H7 (cell line): ENCODE results near the gene TSPO. TPM values are rescaled to one million over a fixed set of nuclear protein-coding genes. Genes with fewer than 3 reads are reported as not detected.

ENCODE experiments used
- DNase-seq: peaks from one replicate; pipeline ENCODE4 v3.0.0; 2012
- H3K27me3 ChIP-seq: 2 replicates; pipeline ENCODE4 v1.6.0; 2011; ENCODE audit warnings: mild to moderate bottlenecking, low read length; ENCODE audit not compliant: control insufficient read depth, insufficient read depth
- H3K36me3 ChIP-seq: replicated peaks from 2 replicates; pipeline ENCODE4 v1.5.1; 2011; ENCODE audit warnings: low read length; ENCODE audit not compliant: control insufficient read depth, insufficient read depth
- H3K4me3 ChIP-seq: 2 replicates; pipeline ENCODE4 v1.5.1; 2011; ENCODE audit warnings: low read depth, mild to moderate bottlenecking, control low read depth, low read length, moderate library complexity; ENCODE audit not compliant: insufficient read depth
- total RNA-seq: library from RNA; depleted of rRNA; stranded (reverse); fragments of >200 nt; shearing (Covaris generic); gene quantifications from 2 replicates; pipeline ENCODE4 v1.2.3, GENCODE V29; 2014

TSPO gene
- total RNA-seq, 1 experiment from 2014 or later, result 39.4 TPM

GRCh38 chr22:43126501-43127165 lies 24.7 kb upstream of the TSPO start:
- H3K36me3 ChIP-seq, result no peaks in the 10 kb centered on the region
- H3K27me3 ChIP-seq, result no peaks in the 10 kb centered on the region
- peak; percentile 79 for DNase-seq
- H3K4me3 ChIP-seq, result no peak overlapping the region

GRCh38 chr22:43127166-43127908 lies 24.0 kb upstream of the TSPO start:
- peak; percentile 60 for DNase-seq
- Histone ChIP-seq H3K4me3 (no peak overlapping the region), H3K27me3 (no peaks in the 10 kb centered on the region), H3K36me3 (no peaks in the 10 kb centered on the region)

- Histone ChIP-seq H3K27me3 (no peaks in the 10 kb centered on the region), H3K36me3 (no peaks in the 10 kb centered on the region; the same call in 1 of the 2 replicates), H3K4me3 (no peak overlapping the region)
- no peak for DNase-seq
These were observed 23.2 kb upstream of the TSPO start for GRCh38 chr22:43128116-43128515.

- Histone ChIP-seq H3K27me3 (no peaks in the 10 kb centered on the region), H3K36me3 (peaks cover 1% of the 10 kb centered on the region), H3K4me3 (no peak overlapping the region)
- DNase-seq, result peak; percentile 91
These were observed 22.4 kb upstream of the TSPO start for GRCh38 chr22:43128928-43129424.

- H3K4me3 ChIP-seq, result no peak overlapping the region
- peaks cover 7% of the 10 kb centered on the region for H3K36me3 ChIP-seq
These were observed 21.6 kb upstream of the TSPO start for GRCh38 chr22:43129426-43130425.

GRCh38 chr22:43131773-43132501 lies 19.4 kb upstream of the TSPO start:
- H3K27me3 ChIP-seq, result no peaks in the 10 kb centered on the region
- H3K36me3 ChIP-seq, result peaks cover 11% of the 10 kb centered on the region
- DNase-seq, result peak; percentile 39
- no peak overlapping the region for H3K4me3 ChIP-seq

More at GRCh38 chr22:43129426-43130425, 21.6 kb upstream of the TSPO start:
- peak; percentile 70 for DNase-seq
- H3K27me3 ChIP-seq, result no peaks in the 10 kb centered on the region

GRCh38 chr22:43133401-43133800 lies 18.0 kb upstream of the TSPO start:
- H3K36me3 ChIP-seq, result peaks cover 19% of the 10 kb centered on the region

GRCh38 chr22:43134553-43134952 lies 16.8 kb upstream of the TSPO start:
- no peak for DNase-seq
- peaks cover 22% of the 10 kb centered on the region for H3K36me3 ChIP-seq
- H3K4me3 ChIP-seq, result no peak overlapping the region
- H3K27me3 ChIP-seq, result no peaks in the 10 kb centered on the region

More at GRCh38 chr22:43133401-43133800, 18.0 kb upstream of the TSPO start:
- H3K27me3 ChIP-seq, result no peaks in the 10 kb centered on the region
- no peak for DNase-seq
- no peak overlapping the region for H3K4me3 ChIP-seq

GRCh38 chr22:43135565-43135964 lies 15.8 kb upstream of the TSPO start:
- H3K36me3 ChIP-seq, result peaks cover 25% of the 10 kb centered on the region
- no peak for DNase-seq
- no peaks in the 10 kb centered on the region for H3K27me3 ChIP-seq
- H3K4me3 ChIP-seq, result no peak overlapping the region

GRCh38 chr22:43136255-43136654 lies 15.1 kb upstream of the TSPO start:
- peaks cover 25% of the 10 kb centered on the region for H3K36me3 ChIP-seq

GRCh38 chr22:43136801-43137200 lies 14.6 kb upstream of the TSPO start:
- no peak for DNase-seq

More at GRCh38 chr22:43136255-43136654, 15.1 kb upstream of the TSPO start:
- Histone ChIP-seq H3K4me3 (no peak overlapping the region), H3K27me3 (no peaks in the 10 kb centered on the region)
- peak; percentile 88 for DNase-seq

GRCh38 chr22:43142880-43143562 lies 8.3 kb upstream of the TSPO start, which contains the start of gene MCAT:
Gene MCAT (minus strand): TSS chr22:43143398. CDS start chr22:43143348, 50 bp downstream.
- H3K4me3 ChIP-seq, result peak within 1 kb of the TSS; percentile 90
- peaks cover 8% of the 10 kb centered on the region for H3K36me3 ChIP-seq
- peak; percentile 94 for DNase-seq
- no peaks in the 10 kb centered on the region for H3K27me3 ChIP-seq

More at GRCh38 chr22:43136801-43137200, 14.6 kb upstream of the TSPO start:
- peaks cover 25% of the 10 kb centered on the region for H3K36me3 ChIP-seq
- H3K4me3 ChIP-seq, result no peak overlapping the region
- H3K27me3 ChIP-seq, result no peaks in the 10 kb centered on the region

GRCh38 chr22:43144949-43145348 lies 6.4 kb upstream of the TSPO start:
- H3K36me3 ChIP-seq, result peaks cover 3% of the 10 kb centered on the region
- H3K4me3 ChIP-seq, result no peak overlapping the region

More at GRCh38 chr22:43144949-43145348, 6.4 kb upstream of the TSPO start:
- H3K27me3 ChIP-seq, result no peaks in the 10 kb centered on the region
- DNase-seq, result no peak
